ENCODE data around the gene ANXA11.
A peak's percentile ranks its signal among the peaks of the same experiment; 100 is the strongest.

Gene ANXA11

GRCh38 chr10:80183436-80183835, 21.9 kb downstream of the ANXA11 start:
- peaks cover 60% of the 10 kb centered on the region for H4K20me1 ChIP-seq (ENCODE audit: insufficient read depth, low read length)
- H3K79me2 ChIP-seq (ENCODE audit: insufficient read depth, low read length), result peaks cover 74% of the 10 kb centered on the region
- H3K4me1 ChIP-seq (ENCODE audit: insufficient read depth, low read length), result peaks cover 10% of the 10 kb centered on the region
- no peak for TF ChIP-seq EZH2 (IDR thresholded peaks at IDR 0.05; ENCODE audit: borderline replicate concordance, low read depth, low read length, severe bottlenecking)
- TF ChIP-seq, protein P1, sequence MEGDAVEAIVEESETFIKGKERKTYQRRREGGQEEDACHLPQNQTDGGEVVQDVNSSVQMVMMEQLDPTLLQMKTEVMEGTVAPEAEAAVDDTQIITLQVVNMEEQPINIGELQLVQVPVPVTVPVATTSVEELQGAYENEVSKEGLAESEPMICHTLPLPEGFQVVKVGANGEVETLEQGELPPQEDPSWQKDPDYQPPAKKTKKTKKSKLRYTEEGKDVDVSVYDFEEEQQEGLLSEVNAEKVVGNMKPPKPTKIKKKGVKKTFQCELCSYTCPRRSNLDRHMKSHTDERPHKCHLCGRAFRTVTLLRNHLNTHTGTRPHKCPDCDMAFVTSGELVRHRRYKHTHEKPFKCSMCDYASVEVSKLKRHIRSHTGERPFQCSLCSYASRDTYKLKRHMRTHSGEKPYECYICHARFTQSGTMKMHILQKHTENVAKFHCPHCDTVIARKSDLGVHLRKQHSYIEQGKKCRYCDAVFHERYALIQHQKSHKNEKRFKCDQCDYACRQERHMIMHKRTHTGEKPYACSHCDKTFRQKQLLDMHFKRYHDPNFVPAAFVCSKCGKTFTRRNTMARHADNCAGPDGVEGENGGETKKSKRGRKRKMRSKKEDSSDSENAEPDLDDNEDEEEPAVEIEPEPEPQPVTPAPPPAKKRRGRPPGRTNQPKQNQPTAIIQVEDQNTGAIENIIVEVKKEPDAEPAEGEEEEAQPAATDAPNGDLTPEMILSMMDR (IDR thresholded peaks at IDR 0.05; ENCODE audit: borderline replicate concordance, extremely low read depth, low read length, poor library complexity, severe bottlenecking), result no peak
- no peaks in the 10 kb centered on the region for H3K36me3 ChIP-seq (ENCODE audit: insufficient read depth, low read length)
- no peak overlapping the region for H3K4me2 ChIP-seq (ENCODE audit: insufficient read depth, low read length)
- DNase-seq (no peak), ATAC-seq (ENCODE audit: insufficient read depth, low read depth) (no peak)
- H3K9me3 ChIP-seq (ENCODE audit: insufficient read depth, low read length, severe bottlenecking), result no peaks in the 10 kb centered on the region
- H3K4me3 ChIP-seq (ENCODE audit: low read depth in 1 of 2, low read length in 2 of 2), result no peak overlapping the region
- H3K9ac ChIP-seq (ENCODE audit: low read depth, low read length), result no peak overlapping the region
- H3K27me3 ChIP-seq (ENCODE audit: insufficient read depth, low read length, poor library complexity), result no peaks in the 10 kb centered on the region
- no peak overlapping the region for H3K27ac ChIP-seq (ENCODE audit: low read length)
- no peak overlapping the region for H2AFZ ChIP-seq (ENCODE audit: low read depth, low read length)

DNA sequence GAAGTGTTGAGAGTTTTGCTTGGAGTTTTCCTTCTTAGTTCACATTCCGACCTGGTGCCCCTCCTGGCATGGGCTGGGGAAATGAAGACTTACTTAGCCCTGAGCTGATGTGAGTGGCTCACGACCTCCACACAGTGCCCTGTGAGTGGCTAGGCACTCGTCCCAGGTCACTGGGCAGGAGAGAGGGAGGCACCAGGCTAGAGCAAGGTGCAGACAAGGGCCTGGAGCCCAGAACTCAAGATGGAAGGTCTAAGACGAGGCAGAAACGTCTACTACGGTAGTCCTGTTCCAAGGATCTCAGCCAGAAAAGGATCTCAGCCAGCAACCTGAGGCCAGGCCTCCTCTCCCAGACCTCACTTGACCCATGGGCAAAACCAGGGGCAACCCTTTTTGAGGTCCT, 22.4 kb downstream of the ANXA11 start:
- Histone ChIP-seq H3K9me3 (ENCODE audit: insufficient read depth, low read length, severe bottlenecking) (no peaks in the 10 kb centered on the region), H3K4me1 (ENCODE audit: insufficient read depth, low read length) (peaks cover 7% of the 10 kb centered on the region), H3K9ac (ENCODE audit: low read depth, low read length) (no peak overlapping the region), H3K4me3 (ENCODE audit: low read depth in 1 of 2, low read length in 2 of 2) (no peak overlapping the region), H3K27me3 (ENCODE audit: insufficient read depth, low read length, poor library complexity) (no peaks in the 10 kb centered on the region), H3K79me2 (ENCODE audit: insufficient read depth, low read length) (peaks cover 76% of the 10 kb centered on the region), H3K4me2 (ENCODE audit: insufficient read depth, low read length) (no peak overlapping the region), H3K27ac (ENCODE audit: low read length) (no peak overlapping the region), H3K36me3 (ENCODE audit: insufficient read depth, low read length) (no peaks in the 10 kb centered on the region), H2AFZ (ENCODE audit: low read depth, low read length) (no peak overlapping the region), H4K20me1 (ENCODE audit: insufficient read depth, low read length) (peaks cover 62% of the 10 kb centered on the region)
- no peak for ATAC-seq (ENCODE audit: insufficient read depth, low read depth)
- TF ChIP-seq, protein P1 (IDR thresholded peaks at IDR 0.05; ENCODE audit: borderline replicate concordance, extremely low read depth, low read length, poor library complexity, severe bottlenecking), result no peak
- TF ChIP-seq EZH2 (IDR thresholded peaks at IDR 0.05; ENCODE audit: borderline replicate concordance, low read depth, low read length, severe bottlenecking), result no peak
- no peak for DNase-seq

DNA sequence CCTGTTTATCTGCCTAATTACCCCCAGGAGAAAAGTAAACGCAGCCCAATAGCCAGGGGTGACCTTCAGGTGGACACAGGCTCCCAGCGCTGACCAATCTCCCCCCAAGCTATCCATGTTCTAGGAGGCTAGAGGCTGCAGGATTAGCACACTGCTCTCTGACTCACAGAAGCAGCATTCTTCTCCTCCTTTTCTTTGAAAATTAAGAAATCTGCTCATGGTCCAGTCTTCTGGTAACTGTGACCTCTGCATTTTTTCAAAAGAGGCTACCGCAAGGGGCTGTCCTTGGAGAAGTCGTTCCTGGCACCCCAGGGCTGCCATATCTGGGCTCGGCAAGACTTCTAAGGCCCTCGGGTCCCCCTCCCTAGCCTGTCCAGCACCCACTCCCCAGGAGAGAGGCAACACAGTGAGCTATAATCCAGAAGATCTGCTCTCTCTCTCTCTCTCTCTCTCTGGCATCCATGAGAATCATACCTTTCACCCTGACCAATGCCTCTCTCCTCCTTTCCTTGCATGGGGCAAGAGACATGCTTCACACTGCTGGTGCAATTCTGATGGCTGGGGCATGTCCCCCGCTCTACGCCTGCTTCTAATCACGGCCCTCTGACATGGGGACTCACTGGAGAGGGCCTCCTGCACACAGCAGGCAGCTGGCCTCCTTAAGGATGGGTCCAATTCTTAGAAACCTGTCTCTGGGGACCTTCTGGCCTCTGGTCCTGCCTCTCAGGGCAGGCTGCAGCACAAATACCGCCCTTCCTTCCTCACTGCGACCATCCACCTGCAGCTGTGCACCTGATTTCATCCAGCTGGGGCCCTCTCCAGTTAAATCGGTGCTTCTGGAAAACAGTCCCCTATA, 27.3 kb downstream of the ANXA11 start:
- no peak for TF ChIP-seq EZH2 (IDR thresholded peaks at IDR 0.05; ENCODE audit: borderline replicate concordance, low read depth, low read length, severe bottlenecking)
- TF ChIP-seq, protein P1 (IDR thresholded peaks at IDR 0.05; ENCODE audit: borderline replicate concordance, extremely low read depth, low read length, poor library complexity, severe bottlenecking), result no peak
- H3K36me3 ChIP-seq (ENCODE audit: insufficient read depth, low read length), result no peaks in the 10 kb centered on the region
- no peak overlapping the region for H3K27ac ChIP-seq (ENCODE audit: low read length)
- H4K20me1 ChIP-seq (ENCODE audit: insufficient read depth, low read length), result peaks cover 60% of the 10 kb centered on the region
- no peak for DNase-seq
- ATAC-seq (ENCODE audit: insufficient read depth, low read depth), result 0 out of 3 replicates have a peak, but pooled peaks have one; percentile 24
- peaks cover 30% of the 10 kb centered on the region for H3K79me2 ChIP-seq (ENCODE audit: insufficient read depth, low read length)
- no peak overlapping the region for H2AFZ ChIP-seq (ENCODE audit: low read depth, low read length)
- H3K4me3 ChIP-seq (ENCODE audit: low read depth in 1 of 2, low read length in 2 of 2), result no peak overlapping the region
- H3K4me2 ChIP-seq (ENCODE audit: insufficient read depth, low read length), result no peak overlapping the region
- H3K9me3 ChIP-seq (ENCODE audit: insufficient read depth, low read length, severe bottlenecking), result no peaks in the 10 kb centered on the region
- no peaks in the 10 kb centered on the region for H3K4me1 ChIP-seq (ENCODE audit: insufficient read depth, low read length)
- H3K9ac ChIP-seq (ENCODE audit: low read depth, low read length), result no peak overlapping the region
- no peaks in the 10 kb centered on the region for H3K27me3 ChIP-seq (ENCODE audit: insufficient read depth, low read length, poor library complexity)

Data from DND-41 (cell line).